ENCODE results near the gene PRKACA. TPM values are rescaled to one million over a fixed set of nuclear protein-coding genes. Genes with fewer than 3 reads are reported as not detected.
"Not testable (repeated sequence)": the region's sequence is repeated elsewhere in the genome, so short reads cannot be mapped to it uniquely, and the experiment has no call there.

Gene PRKACA
- total RNA-seq, 1 experiment from 2014 or later = 93.7 TPM

DNA sequence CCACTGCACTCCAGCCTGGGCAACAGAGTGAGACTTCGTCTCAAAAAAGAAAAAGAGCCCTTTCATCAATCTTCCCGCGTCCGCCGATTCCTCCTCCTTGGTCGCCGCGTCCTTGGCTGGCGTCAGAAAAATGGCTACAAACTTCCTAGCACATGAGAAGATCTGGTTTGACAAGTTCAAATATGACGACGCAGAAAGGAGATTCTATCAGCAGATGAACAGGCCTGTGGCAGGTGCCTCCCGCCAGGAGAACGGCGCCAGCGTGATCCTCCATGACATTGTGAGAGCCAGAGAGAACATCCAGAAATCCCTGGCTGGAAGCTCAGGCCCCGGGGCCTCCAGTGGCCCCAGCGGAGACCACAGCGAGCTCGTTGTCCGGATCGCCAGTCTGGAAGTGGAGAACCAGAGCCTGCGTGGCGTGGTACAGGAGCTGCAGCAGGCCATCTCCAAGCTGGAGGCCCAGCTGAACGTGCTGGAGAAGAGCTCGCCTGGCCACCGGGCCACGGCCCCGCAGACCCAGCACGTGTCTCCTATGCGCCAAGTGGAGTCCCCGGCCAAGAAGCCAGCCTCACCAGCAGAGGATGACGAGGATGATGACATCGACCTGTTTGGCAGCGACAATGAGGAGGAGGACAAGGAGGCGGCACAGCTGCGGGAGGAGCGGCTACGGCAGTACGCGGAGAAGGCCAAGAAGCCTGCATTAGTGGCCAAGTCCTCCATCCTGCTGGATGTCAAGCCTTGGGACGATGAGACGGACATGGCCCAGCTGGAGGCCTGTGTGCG is 47.1 kb downstream of the PRKACA start:
- DNase-seq (ENCODE audit: low read depth) = no peak

DNA sequence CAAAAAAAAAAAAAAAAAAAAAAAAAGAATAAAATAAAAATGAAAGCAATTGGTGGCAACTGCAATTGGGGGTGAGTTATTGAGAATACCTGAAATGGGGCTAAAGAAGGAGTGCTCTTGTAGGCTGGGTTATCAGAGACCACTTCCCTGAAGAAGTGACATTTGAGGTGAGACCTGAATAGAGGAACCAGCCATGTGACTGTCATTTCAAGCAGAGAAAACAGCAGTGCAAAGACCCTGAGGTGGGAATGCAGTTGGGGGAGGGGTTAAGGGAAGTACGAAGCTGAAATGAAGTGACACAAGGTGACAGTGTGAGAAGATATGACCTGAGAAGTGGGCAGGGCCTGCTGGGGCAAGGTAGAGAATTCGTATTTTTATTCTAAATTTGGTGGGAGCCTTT is 51.4 kb downstream of the PRKACA start:
- DNase-seq (ENCODE audit: low read depth) = no peak

DNA sequence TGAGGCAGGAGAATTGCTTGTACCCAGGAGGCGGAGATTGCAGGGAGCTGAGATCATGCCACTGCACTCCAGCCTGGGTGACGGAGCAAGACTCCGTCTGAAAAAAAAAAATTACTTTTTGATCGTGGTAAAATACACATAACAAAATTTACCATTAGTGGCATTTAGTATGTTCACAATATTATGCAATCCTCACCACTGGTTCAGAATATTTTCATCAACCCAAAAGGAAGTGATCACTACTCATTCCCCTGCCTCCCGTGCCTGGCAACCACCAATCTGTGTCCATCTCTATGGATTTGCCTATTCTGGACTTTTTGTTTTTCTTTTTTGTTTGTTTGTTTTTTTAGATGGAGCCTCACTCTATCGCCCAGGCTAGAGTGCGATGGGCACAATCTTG is 54.5 kb downstream of the PRKACA start:
- DNase-seq (ENCODE audit: low read depth) = no peak

DNA sequence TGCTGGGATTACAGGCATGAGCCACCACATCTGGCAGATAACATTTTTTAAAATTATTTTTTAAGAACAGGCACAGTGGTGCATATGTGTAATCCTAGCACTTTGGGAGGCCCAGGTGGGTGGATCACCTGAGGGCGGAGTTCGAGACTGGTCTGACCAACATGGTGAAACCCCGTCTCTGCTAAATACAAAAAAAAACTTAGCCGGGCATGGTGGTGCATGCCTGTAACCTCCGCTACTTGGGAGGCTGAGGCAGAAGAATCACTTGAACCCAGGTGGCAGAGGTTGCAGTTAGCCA is 55.1 kb downstream of the PRKACA start:
- no peak for DNase-seq (ENCODE audit: low read depth)

DNA sequence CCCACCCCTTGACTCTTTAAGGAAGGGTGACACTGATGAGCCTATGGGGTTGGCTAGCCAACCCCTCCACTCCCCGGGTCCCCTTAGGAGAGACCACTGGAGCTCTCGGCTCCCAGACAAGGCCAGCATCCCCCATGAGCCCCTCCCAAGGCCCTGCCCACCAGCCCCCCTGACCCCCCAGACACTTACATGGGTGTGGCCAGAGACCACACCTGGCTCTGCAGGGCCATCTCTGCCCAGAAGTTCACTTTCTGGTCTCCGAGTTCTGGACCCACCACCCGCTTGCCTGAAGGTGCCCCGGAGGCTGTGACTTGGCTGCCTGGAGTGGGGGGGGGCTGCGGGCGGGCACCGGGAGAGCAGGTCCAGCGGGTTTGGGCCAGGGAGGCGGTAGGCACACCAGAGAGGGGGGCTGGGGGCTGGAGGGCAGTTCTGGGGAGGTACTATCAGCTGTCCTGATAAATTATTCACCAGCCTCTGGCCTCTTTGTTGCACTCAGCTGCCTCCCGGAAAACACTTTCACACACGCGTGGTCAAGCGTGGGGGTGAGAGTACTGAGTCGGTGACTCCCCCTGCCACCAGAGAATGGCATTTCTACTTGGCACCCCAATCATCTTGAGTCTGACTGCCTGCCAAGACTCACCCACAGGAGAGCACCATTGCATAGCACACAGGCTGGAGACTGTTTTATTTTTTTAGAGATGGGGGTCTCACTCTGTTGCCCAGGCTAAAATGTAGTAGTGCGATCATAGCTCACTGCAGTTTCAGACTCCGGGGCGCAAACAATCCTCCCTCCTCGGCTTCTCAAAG is 55.6 kb downstream of the PRKACA start, which contains the start of gene PALM3:
Gene PALM3 (minus strand): TSS at position 326 of the 807 bp plus-strand sequence. CDS start 96 bp downstream, at position 230.
- DNase-seq (ENCODE audit: low read depth) = no peak

DNA sequence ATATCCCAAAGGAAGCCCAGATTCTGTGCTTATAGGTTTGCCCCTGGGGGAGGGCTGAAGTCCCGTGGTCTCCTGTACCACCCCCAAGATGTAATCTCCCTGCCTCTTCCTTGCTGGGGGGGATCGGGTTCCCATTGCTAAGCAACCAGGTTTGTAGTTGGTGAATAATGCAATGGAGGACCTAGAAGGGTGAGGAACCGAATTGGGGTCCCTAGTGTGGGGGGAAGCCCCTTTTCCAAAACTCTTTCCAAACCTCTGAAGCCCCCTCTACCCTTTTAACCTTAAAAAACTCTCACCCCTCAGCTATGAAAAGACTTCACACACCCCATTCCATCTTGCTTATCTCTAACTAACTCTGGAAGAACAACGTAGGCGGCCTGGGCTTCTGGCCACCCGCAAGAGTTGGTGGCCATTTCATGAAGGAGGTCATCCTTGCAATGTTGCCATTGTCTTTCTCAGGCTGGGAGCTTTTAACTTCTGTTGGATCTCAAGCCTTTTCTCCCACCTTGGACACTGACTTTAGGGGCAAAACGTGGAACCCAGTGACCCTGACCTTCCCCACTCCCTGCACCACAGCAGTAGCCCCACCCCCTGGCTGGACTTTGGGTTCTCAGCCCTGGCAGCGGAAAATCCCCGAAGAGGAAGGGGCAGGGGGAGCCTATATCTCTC is 56.3 kb downstream of the PRKACA start:
- no peak for DNase-seq (ENCODE audit: low read depth)

DNA sequence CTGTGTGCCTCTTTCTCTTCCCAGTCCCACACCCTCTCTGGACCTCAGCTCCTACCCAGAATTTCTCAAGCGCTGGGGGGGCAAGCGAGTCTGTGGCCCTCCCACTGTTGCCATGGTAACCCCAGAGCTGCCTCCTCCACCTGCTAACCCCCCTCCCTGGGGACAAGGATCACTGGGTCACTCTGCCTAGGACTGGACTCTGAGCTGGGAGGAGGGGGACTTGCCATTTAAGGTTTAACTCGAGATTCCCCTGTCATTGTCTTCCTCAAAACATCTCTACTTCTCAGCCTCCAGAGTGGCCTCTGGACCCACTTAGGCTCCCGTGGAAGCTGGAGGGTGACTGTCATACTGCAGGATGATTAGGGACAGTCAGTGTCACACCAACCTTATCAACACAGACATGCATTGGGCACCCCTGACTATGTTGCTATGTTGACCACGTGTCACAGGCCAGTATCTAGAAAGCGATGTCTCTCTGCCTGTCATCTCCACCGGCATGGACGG is 57.9 kb downstream of the PRKACA start:
- DNase-seq (ENCODE audit: low read depth) = no peak

DNA sequence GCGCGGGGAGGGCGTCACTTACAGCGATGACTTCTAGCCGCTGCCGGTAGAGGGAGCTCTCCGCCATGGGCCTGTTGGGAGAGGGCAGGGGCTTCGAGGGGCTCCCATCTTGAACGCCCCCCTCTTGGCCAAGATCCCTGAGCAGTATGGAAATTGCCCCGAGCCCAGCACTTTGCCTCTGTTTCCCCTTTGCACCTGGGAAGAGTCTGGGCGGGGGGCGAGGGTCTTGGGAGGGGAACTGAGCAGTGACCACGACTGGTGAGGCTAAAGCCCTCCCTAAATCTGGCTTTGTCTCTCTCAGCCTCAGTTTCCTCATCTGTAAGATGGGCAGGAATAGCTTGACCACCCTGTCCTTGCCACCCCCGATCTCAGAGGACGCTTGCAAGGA is 58.5 kb downstream of the PRKACA start:
- DNase-seq (ENCODE audit: low read depth) = no peak

DNA sequence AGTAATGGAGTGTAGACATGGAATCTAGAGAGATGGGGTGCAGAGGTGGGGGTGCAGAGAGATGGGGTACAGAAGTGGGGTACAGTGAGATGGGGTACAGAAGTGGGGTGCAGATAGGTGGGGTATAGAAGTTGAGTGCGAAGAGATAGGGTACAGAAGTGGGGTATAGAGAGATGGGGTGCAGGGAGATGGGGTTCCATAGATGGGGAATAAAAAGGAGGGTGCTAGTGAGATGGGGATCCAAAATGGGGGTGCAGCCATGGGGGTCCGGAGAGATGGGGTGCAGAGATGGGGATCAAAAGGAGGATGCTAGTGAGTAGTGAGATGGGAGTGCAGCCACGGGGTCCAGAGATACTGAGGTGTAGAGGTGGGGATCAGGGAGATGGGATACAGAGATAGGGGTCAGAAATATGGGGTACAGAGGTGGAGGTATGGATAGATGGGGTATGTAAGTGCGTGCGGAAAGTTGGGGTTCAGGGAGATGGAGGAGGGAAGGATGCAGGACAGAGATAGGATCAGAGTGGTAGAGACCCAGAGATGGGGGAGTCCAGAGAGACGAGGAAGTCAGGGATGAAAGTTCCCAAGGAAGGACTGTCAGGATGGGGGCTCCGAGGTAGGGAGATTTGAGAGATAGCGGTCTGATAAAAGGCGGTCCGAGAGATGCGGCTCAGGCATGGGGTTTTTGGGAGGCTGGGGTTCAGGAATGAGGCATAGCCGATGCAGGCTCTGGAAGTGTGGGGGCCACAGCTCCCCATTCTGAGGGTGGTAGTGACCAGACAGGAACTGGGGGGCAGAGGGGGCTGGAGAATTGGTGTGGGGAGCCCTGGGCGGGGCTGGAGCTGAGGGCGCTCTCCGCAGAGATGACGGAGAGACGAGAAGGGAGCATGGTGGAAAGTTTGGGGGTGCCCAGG is 59.1 kb downstream of the PRKACA start:
- DNase-seq (ENCODE audit: low read depth) = no peak

DNA sequence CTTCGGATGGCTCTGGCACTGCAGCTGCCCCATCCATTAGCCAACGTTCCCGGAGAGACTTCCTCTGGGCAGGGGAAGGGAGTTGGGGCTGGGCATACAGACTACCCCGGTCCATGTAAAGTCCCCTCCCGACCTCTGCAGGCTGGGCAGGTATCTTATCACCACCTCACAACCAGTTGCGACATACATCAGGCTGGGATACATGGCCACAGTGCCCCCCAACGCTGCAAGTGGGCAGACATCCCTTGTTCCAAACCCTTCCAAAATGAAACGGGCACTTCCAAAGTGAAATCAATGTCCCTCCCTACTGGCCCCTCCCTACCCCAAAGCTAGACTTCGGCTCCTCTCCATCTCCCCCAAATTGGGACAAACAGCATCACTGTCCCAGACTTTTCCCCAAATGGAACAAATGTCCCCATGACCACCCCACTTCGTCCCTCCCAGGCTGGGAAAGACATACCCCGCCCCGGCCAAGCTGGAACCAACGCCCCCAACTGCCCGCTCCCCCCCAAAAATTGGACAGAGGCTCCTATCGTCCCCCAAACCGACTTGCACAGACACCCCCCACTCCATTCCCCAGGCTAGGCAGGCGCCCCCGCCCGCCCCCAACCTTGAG is 60.7 kb downstream of the PRKACA start:
- no peak for DNase-seq (ENCODE audit: low read depth)

DNA sequence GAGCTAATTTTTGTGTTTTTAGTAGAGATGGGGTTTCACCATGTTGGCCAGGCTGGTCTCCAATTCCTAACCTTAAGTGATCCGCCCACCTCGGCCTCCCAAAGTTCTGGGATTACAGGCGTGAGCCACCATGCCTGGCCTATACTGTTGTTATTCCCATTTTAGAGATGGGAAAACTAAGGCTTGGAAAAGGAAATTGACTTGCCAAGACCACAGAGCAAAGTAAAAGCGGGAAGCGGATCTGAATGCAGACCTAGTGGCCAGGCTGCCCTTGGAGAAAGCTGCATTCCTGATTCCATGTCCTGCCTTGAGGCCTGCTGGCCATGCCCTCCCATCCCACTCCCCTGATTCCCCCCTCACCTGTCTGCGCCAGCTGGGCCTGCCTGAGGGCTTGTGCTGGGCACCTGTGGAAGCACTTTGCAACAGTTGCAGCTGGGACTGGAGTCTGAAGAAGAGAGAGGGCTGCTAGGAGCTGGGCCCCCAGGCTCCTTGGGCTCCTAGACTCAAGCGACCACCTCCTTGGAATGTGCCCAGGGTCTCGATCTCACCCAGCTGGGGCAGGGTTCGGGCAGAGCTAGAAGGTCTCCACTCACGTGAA is 61.4 kb downstream of the PRKACA start:
- no peak for DNase-seq (ENCODE audit: low read depth)

DNA sequence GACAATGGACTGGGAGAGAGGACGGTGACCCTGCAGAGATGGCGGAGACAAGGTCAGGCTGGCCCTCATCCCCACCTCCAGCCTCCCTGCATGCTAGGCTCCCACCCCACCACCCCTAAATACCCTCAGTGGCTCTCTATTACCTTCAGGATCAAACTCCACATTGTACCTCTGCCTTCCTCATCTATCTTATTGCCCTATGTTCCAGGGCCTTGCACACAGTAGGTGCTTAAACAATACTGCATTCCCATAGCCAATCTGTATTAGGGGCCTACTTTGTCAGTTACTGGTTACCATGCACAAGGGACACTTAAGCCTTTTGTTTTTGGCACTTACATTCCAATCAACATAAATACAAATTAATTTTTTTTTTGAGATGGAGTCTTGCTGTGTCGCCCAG is 62.2 kb downstream of the PRKACA start:
- DNase-seq (ENCODE audit: low read depth) = no peak

DNA sequence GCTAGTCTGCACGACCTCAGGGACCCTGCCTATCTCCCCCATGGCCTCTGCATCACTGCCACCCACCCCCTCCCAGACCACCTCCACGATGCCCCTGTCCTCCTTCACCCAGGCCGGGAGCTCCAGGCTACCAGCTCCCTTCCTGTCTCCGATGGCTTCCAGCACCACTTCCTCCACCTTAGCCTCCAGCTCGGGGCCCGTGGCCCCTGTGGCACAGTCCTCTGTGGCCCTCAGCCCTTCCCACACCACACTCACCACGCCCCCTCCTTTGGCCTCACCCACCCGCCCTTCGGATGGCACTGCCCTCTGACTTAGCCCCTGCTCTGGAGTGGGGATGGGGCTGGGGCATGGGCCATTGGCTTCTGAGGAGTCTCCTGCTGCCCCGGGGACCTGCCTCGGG is 62.8 kb downstream of the PRKACA start:
- no peak for DNase-seq (ENCODE audit: low read depth)

DNA sequence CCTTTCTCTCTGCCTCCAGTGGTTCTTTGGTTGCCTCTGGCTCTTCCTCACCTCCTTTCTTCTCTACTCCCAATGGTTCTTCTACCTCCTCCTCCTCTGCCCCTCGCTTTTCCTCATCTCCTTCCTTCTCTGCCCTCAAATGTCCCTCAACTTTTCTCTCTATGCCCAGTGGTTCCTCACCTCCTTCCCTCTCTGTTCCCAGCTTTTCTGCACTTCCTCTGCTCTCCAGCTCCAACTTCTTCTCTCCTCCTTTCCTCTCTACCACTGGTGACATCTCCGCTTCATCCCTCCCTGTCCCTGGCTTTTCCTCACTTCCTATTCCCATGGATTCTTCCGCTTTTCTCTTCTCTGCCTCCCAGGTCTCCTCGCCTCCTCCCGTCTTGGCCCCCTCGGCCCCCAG is 63.5 kb downstream of the PRKACA start:
- DNase-seq (ENCODE audit: low read depth) = no peak

DNA sequence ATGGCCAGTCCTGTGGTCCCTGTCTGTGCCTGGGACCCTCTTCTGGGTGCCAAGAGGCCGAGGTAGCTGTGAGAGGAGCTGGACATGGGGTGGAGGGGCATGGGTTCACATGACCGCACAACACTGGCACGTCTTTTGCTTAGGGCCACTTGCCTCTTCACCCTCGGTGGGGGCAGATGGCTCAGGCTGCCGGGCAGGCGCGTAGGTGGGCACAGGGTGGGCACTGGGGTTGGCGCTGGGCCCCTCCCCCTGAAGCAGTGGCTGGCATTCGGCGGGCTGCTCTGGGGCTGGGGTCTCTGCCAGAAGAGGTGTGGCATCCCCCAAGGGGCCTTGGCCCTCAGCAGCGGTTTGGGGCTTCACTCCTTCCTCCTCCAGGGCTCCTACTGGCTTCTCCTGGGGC is 64.1 kb downstream of the PRKACA start:
- DNase-seq (ENCODE audit: low read depth) = no peak

DNA sequence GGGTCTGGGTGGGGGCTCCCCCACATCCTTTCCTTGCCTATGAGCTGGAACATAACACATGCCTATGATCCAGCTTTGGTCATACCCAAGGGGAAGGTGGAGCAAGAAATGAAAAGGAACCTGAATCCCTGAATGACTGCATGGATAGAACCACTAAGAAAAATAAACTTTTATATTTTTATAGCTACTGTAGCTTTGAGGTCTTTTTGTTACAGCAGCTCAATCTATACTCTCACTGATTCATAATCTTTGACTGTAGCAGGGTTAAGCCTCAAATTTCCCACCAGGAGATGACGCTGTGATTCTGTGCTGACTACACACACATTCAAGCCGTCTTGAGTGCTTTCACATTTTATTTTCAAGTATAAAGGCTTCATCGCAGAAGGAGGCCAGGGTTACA is 64.5 kb downstream of the PRKACA start:
- no peak for DNase-seq (ENCODE audit: low read depth)

DNA sequence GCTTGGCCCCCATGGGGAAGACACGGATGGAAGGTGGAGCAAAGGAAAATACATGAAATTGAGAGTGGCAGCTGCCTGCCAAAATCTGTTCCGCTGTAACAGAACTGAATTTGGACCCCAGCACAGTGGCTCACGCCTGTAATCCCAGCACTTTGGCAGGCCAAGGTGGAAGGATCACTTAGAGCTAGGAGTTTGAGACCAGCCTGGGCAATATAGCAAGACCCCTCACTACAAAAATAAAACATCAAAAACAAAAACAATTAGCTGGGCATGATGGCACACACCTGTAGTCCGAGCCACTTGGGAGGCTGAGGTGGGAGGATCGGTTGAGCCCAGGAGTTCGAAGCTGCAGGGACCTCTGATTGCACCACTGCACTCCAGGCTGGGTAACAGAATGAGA is 65.1 kb downstream of the PRKACA start:
- no peak for DNase-seq (ENCODE audit: low read depth)

DNA sequence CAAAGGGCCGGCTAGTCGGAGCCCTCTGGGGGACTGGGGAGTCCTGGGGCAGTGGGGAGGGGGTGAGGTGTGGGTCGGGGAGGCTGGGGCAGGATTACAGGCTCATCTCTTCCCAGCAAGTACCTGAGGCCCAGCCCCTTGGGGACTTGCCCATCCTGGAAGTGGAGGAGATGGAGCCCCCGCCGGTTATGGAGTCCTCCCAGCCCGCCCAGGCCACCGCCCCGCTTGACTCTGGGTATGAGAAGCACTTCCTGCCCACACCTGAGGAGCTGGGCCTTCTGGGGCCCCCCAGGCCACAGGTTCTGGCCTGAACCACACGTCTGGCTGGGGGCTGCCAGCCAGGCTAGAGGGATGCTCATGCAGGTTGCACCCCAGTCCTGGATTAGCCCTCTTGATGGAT is 65.6 kb downstream of the PRKACA start:
- DNase-seq (ENCODE audit: low read depth) = no peak

DNA sequence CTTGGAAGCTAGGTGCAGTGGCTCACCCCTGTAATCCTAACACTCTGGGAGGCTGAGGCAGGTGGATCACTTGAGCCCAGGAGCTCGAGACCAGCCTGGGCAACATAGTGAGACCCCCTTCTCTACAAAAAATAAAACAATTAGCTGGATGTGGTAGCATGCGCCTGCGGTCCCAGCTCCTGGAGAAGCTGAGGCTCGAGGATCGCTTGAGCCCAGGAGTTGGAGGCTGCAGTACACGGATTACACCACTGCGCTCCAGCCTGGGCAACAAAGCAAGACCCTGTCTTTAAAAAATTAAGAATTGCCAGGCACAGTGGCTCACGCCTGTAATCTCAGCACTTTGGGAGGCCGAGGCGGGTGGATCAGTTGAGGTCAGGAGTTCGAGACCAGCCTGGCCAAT is 66.6 kb downstream of the PRKACA start:
- not testable (repeated sequence) for DNase-seq (ENCODE audit: low read depth)

DNA sequence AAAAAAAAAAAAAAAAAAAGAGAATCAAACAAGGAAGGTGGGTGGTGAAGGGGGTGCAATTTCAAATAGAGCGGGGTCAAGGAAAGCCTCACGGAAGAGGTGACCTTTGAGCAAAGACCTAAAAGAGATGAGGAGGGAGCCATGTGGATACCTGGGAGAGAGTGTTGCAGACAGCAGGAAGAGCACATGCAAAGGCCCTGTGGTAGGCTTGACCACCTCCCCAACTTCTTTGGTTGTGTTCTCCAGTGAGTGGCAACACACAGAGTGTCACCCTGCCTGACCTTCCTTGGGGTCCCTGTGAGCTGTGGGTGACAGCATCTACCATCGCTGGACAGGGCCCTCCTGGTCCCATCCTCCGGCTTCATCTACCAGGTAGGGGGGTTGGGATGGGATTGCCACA is 67.0 kb downstream of the PRKACA start:
- DNase-seq (ENCODE audit: low read depth) = no peak
